ELF-1 (cell line): ENCODE data around the gene HP1BP3.

ENCODE experiments used
- DNase-seq: peaks from one replicate; pipeline ENCODE4 v3.0.0-alpha.2; 2016; ENCODE audit warnings: low read depth, low spot score

HP1BP3 gene

GRCh38 chr1:20693623-20694022 lies 93.5 kb downstream of the HP1BP3 start:
- no peak for DNase-seq
